ENCODE data around the gene CPSF4L. TPM values are rescaled to one million over a fixed set of nuclear protein-coding genes. Genes with fewer than 3 reads are reported as not detected.

CPSF4L gene
- total RNA-seq, 1 experiment from 2014 or later = not detected

DNA sequence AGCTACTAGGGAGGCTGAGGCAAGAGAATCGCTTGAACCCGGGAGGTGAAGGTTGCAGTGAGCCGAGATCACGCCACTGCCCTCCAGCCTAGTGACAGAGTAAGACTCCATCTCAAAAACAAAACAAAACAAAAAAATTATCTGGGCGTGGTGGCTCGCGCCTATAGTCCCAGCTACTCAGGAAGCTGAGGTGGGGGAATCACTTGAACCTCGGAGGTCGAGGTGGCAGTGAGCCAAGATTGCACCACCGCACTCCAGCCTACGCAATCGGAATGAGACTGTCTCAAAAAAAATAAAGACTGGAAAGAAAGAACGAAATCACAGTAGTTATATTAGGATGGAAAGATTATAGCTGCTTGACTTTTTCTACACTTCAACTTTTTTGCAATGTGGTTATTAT is 49.9 kb downstream of the CPSF4L start:
- ChIA-PET CTCF (interaction anchor here (0.6 to 1.8 kb wide), 3 partner anchors 15 to 480 kb away, joined by 3 to 6 read pairs (median 3); no protein-coding TSS in a partner anchor), POLR2A (no interaction called here)
- no peak overlapping the region for H3K4me3 Mint-ChIP-seq
- H3K27me3 Mint-ChIP-seq (ENCODE audit: low read depth) = no peaks in the 10 kb centered on the region
- H3K9me3 Mint-ChIP-seq = no peaks in the 10 kb centered on the region
- ATAC-seq (no peak), DNase-seq (ENCODE audit: low spot score) (no peak)
- peaks cover 31% of the 10 kb centered on the region for H3K36me3 Mint-ChIP-seq
- peaks cover 16% of the 10 kb centered on the region for H3K4me1 Mint-ChIP-seq
- TF ChIP-seq NFE2L1 (CRISPR knock-in tag; IDR thresholded peaks at IDR 0.05) (no peak), RELA (CRISPR knock-in tag; IDR thresholded peaks at IDR 0.05; ENCODE audit: borderline replicate concordance) (no peak), TEAD1 (CRISPR knock-in tag; IDR thresholded peaks at IDR 0.05) (no peak), CREB1 (CRISPR knock-in tag; IDR thresholded peaks at IDR 0.05) (no peak), KAT7 (CRISPR knock-in tag; IDR thresholded peaks at IDR 0.05; ENCODE audit: borderline replicate concordance) (no peak), ZNF232 (CRISPR knock-in tag; IDR thresholded peaks at IDR 0.05) (no peak), CREM (CRISPR knock-in tag; IDR thresholded peaks at IDR 0.05) (no peak)
- TF ChIP-seq, protein P1, sequence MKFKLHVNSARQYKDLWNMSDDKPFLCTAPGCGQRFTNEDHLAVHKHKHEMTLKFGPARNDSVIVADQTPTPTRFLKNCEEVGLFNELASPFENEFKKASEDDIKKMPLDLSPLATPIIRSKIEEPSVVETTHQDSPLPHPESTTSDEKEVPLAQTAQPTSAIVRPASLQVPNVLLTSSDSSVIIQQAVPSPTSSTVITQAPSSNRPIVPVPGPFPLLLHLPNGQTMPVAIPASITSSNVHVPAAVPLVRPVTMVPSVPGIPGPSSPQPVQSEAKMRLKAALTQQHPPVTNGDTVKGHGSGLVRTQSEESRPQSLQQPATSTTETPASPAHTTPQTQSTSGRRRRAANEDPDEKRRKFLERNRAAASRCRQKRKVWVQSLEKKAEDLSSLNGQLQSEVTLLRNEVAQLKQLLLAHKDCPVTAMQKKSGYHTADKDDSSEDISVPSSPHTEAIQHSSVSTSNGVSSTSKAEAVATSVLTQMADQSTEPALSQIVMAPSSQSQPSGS (CRISPR knock-in tag; IDR thresholded peaks at IDR 0.05; ENCODE audit: borderline replicate concordance, low read depth) = no peak
- TF ChIP-seq, protein P2, sequence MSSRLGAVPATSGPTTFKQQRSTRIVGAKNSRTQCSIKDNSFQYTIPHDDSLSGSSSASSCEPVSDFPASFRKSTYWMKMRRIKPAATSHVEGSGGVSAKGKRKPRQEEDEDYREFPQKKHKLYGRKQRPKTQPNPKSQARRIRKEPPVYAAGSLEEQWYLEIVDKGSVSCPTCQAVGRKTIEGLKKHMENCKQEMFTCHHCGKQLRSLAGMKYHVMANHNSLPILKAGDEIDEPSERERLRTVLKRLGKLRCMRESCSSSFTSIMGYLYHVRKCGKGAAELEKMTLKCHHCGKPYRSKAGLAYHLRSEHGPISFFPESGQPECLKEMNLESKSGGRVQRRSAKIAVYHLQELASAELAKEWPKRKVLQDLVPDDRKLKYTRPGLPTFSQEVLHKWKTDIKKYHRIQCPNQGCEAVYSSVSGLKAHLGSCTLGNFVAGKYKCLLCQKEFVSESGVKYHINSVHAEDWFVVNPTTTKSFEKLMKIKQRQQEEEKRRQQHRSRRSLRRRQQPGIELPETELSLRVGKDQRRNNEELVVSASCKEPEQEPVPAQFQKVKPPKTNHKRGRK (CRISPR knock-in tag; IDR thresholded peaks at IDR 0.05; ENCODE audit: borderline replicate concordance) = no peak
- TF ChIP-seq, protein P3, sequence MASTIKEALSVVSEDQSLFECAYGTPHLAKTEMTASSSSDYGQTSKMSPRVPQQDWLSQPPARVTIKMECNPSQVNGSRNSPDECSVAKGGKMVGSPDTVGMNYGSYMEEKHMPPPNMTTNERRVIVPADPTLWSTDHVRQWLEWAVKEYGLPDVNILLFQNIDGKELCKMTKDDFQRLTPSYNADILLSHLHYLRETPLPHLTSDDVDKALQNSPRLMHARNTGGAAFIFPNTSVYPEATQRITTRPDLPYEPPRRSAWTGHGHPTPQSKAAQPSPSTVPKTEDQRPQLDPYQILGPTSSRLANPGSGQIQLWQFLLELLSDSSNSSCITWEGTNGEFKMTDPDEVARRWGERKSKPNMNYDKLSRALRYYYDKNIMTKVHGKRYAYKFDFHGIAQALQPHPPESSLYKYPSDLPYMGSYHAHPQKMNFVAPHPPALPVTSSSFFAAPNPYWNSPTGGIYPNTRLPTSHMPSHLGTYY (CRISPR knock-in tag; IDR thresholded peaks at IDR 0.05) = no peak
- TF ChIP-seq, protein P4, sequence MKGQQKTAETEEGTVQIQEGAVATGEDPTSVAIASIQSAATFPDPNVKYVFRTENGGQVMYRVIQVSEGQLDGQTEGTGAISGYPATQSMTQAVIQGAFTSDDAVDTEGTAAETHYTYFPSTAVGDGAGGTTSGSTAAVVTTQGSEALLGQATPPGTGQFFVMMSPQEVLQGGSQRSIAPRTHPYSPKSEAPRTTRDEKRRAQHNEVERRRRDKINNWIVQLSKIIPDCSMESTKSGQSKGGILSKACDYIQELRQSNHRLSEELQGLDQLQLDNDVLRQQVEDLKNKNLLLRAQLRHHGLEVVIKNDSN (CRISPR knock-in tag; IDR thresholded peaks at IDR 0.05) = no peak
- TF ChIP-seq, protein P5, sequence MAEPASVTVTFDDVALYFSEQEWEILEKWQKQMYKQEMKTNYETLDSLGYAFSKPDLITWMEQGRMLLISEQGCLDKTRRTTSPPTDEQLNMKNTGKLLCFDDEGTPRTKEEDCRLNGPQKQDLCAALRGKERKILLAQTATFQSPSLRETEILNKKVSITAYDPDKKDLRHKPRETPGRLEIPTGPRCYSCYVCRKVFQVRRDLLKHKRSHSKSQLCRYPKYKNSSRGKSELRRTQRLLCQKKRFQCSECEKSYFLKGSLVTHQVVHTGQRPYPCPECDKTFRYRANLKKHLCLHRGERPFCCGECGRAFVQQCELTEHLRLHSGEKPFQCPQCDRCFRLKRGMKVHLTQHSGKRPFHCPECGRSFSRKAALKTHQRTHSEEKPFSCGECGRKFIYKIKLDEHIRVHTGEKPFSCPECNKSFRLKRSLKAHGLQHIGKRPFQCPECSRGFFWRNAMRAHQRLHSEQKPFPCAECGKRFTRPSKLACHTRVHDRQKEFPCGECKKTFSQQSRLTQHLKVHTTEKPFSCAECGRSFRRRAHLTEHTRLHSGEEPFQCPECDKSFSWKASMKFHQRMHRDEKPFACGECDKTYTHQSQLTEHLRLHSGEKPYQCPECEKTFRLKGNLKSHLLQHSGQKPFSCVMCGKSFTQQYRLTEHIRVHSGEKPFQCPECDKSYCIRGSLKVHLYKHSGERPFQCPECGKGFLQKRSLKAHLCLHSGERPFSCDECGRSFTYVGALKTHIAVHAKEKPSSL (CRISPR knock-in tag; conservative IDR thresholded peaks at IDR 0.05) = no peak
- TF ChIP-seq, protein P6, sequence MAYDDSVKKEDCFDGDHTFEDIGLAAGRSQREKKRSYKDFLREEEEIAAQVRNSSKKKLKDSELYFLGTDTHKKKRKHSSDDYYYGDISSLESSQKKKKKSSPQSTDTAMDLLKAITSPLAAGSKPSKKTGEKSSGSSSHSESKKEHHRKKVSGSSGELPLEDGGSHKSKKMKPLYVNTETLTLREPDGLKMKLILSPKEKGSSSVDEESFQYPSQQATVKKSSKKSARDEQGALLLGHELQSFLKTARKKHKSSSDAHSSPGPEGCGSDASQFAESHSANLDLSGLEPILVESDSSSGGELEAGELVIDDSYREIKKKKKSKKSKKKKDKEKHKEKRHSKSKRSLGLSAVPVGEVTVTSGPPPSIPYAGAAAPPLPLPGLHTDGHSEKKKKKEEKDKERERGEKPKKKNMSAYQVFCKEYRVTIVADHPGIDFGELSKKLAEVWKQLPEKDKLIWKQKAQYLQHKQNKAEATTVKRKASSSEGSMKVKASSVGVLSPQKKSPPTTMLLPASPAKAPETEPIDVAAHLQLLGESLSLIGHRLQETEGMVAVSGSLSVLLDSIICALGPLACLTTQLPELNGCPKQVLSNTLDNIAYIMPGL (CRISPR knock-in tag; IDR thresholded peaks at IDR 0.05) = no peak
- TF ChIP-seq, protein P7, sequence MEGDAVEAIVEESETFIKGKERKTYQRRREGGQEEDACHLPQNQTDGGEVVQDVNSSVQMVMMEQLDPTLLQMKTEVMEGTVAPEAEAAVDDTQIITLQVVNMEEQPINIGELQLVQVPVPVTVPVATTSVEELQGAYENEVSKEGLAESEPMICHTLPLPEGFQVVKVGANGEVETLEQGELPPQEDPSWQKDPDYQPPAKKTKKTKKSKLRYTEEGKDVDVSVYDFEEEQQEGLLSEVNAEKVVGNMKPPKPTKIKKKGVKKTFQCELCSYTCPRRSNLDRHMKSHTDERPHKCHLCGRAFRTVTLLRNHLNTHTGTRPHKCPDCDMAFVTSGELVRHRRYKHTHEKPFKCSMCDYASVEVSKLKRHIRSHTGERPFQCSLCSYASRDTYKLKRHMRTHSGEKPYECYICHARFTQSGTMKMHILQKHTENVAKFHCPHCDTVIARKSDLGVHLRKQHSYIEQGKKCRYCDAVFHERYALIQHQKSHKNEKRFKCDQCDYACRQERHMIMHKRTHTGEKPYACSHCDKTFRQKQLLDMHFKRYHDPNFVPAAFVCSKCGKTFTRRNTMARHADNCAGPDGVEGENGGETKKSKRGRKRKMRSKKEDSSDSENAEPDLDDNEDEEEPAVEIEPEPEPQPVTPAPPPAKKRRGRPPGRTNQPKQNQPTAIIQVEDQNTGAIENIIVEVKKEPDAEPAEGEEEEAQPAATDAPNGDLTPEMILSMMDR (IDR thresholded peaks at IDR 0.05) = no peak
- no peak overlapping the region for H3K27ac Mint-ChIP-seq

Data from WTC11 (cell line).